ENCODE data around the gene C1orf53.

The C1orf53 gene

GRCh38 chr1:197915260-197915861, 12.9 kb downstream of the C1orf53 start:
- H3K4me3 ChIP-seq (ENCODE audit: low read length) = peak overlapping the region; percentile 69; the same call in 1 of the 2 replicates
- DNase-seq = no peak

GRCh38 chr1:197915862-197916499, 13.6 kb downstream of the C1orf53 start:
- Histone ChIP-seq H3K27me3 (replicated peaks; ENCODE audit: insufficient read depth, low read length) (peaks cover 90% of the 10 kb centered on the region), H4K20me1 (ENCODE audit: insufficient read depth, low read length) (no peaks in the 10 kb centered on the region), H3K27ac (ENCODE audit: low read length) (no peak overlapping the region), H3K9me2 (replicated peaks; ENCODE audit: insufficient read depth, low read length) (no peaks in the 10 kb centered on the region), H2AFZ (ENCODE audit: low read length) (peak overlapping the region; percentile 39), H3F3A (ENCODE audit: insufficient read depth, low read length) (no peaks in the 10 kb centered on the region), H3K36me3 (replicated peaks; ENCODE audit: insufficient read depth, low read length) (no peaks in the 10 kb centered on the region), H3K9me3 (replicated peaks; ENCODE audit: insufficient read depth, low read length) (no peaks in the 10 kb centered on the region), H3K4me1 (ENCODE audit: low read length) (0 out of 2 replicates have a peak, but pooled peaks cover 5% of the 10 kb centered on the region), H3K4me3 (ENCODE audit: low read length) (peak overlapping the region; percentile 69), H3K9ac (ENCODE audit: low read length) (no peak overlapping the region), H3K79me2 (ENCODE audit: low read length) (no peaks in the 10 kb centered on the region), H3K4me2 (ENCODE audit: low read depth, low read length) (peak overlapping the region; percentile 93)
- TF ChIP-seq CTCF (IDR thresholded peaks at IDR 0.05; ENCODE audit: low read length) (peak; percentile 61), EZH2 (optimal IDR thresholded peaks at IDR 0.05; ENCODE audit: low read depth, low read length) (no peak)
- peak; percentile 19 for DNase-seq

More at GRCh38 chr1:197915260-197915861, 12.9 kb downstream of the C1orf53 start:
- H3K9me2 ChIP-seq (replicated peaks; ENCODE audit: insufficient read depth, low read length) = no peaks in the 10 kb centered on the region
- no peaks in the 10 kb centered on the region for H3F3A ChIP-seq (ENCODE audit: insufficient read depth, low read length)
- no peaks in the 10 kb centered on the region for H4K20me1 ChIP-seq (ENCODE audit: insufficient read depth, low read length)
- peaks cover 93% of the 10 kb centered on the region for H3K27me3 ChIP-seq (replicated peaks; ENCODE audit: insufficient read depth, low read length)
- H2AFZ ChIP-seq (ENCODE audit: low read length) = peak overlapping the region; percentile 39
- TF ChIP-seq EZH2phosphoT487 (IDR thresholded peaks at IDR 0.05; ENCODE audit: low read length) (no peak), EZH2 (optimal IDR thresholded peaks at IDR 0.05; ENCODE audit: low read depth, low read length) (no peak), CTCF (IDR thresholded peaks at IDR 0.05; ENCODE audit: low read length) (no peak)
- H3K9me3 ChIP-seq (replicated peaks; ENCODE audit: insufficient read depth, low read length) = no peaks in the 10 kb centered on the region
- H3K36me3 ChIP-seq (replicated peaks; ENCODE audit: insufficient read depth, low read length) = no peaks in the 10 kb centered on the region
- no peak overlapping the region for H3K27ac ChIP-seq (ENCODE audit: low read length)
- H3K79me2 ChIP-seq (ENCODE audit: low read length) = no peaks in the 10 kb centered on the region
- peak overlapping the region; percentile 93 for H3K4me2 ChIP-seq (ENCODE audit: low read depth, low read length)
- no peak overlapping the region for H3K9ac ChIP-seq (ENCODE audit: low read length)
- 0 out of 2 replicates have a peak, but pooled peaks cover 5% of the 10 kb centered on the region for H3K4me1 ChIP-seq (ENCODE audit: low read length)

GRCh38 chr1:197916500-197916983, 14.1 kb downstream of the C1orf53 start:
- H3K4me3 ChIP-seq (ENCODE audit: low read length) = peak overlapping the region; percentile 69
- no peak overlapping the region for H3K9ac ChIP-seq (ENCODE audit: low read length)
- H3K9me3 ChIP-seq (replicated peaks; ENCODE audit: insufficient read depth, low read length) = no peaks in the 10 kb centered on the region
- no peak overlapping the region for H3K27ac ChIP-seq (ENCODE audit: low read length)
- no peaks in the 10 kb centered on the region for H3K9me2 ChIP-seq (replicated peaks; ENCODE audit: insufficient read depth, low read length)
- H3K4me1 ChIP-seq (ENCODE audit: low read length) = 0 out of 2 replicates have a peak, but pooled peaks cover 5% of the 10 kb centered on the region
- H3K27me3 ChIP-seq (replicated peaks; ENCODE audit: insufficient read depth, low read length) = peaks cover 84% of the 10 kb centered on the region
- no peaks in the 10 kb centered on the region for H3F3A ChIP-seq (ENCODE audit: insufficient read depth, low read length)
- H3K79me2 ChIP-seq (ENCODE audit: low read length) = no peaks in the 10 kb centered on the region
- H2AFZ ChIP-seq (ENCODE audit: low read length) = peak overlapping the region; percentile 39
- DNase-seq = peak; percentile 27
- TF ChIP-seq EZH2 (optimal IDR thresholded peaks at IDR 0.05; ENCODE audit: low read depth, low read length) (peak; percentile 5), CTCF (IDR thresholded peaks at IDR 0.05; ENCODE audit: low read length) (no peak), EZH2phosphoT487 (IDR thresholded peaks at IDR 0.05; ENCODE audit: low read length) (peak; percentile 66; the same call in 1 of the 2 replicates)
- H3K36me3 ChIP-seq (replicated peaks; ENCODE audit: insufficient read depth, low read length) = no peaks in the 10 kb centered on the region
- peak overlapping the region; percentile 93 for H3K4me2 ChIP-seq (ENCODE audit: low read depth, low read length)
- H4K20me1 ChIP-seq (ENCODE audit: insufficient read depth, low read length) = no peaks in the 10 kb centered on the region

Measured in MM.1S (cell line).